HT-29 (cell line): ENCODE results near the gene THAP4. TPM values are rescaled to one million over a fixed set of nuclear protein-coding genes. Genes with fewer than 3 reads are reported as not detected.

Source experiments
- DNase-seq: peaks from one replicate; pipeline ENCODE4 v3.0.0-alpha.2; 2015; ENCODE audit warnings: low spot score
- total RNA-seq: library from RNA; depleted of rRNA; stranded (reverse); fragments of >200 nt; shearing (Covaris generic); gene quantifications from 2 replicates; pipeline ENCODE4 v1.2.3, GENCODE V29; 2014

The THAP4 gene
- total RNA-seq, 1 experiment from 2014 or later = 115 TPM

GRCh38 chr2:241564596-241565410 lies 72.2 kb downstream of the THAP4 start:
- peak; percentile 37 for DNase-seq

DNA sequence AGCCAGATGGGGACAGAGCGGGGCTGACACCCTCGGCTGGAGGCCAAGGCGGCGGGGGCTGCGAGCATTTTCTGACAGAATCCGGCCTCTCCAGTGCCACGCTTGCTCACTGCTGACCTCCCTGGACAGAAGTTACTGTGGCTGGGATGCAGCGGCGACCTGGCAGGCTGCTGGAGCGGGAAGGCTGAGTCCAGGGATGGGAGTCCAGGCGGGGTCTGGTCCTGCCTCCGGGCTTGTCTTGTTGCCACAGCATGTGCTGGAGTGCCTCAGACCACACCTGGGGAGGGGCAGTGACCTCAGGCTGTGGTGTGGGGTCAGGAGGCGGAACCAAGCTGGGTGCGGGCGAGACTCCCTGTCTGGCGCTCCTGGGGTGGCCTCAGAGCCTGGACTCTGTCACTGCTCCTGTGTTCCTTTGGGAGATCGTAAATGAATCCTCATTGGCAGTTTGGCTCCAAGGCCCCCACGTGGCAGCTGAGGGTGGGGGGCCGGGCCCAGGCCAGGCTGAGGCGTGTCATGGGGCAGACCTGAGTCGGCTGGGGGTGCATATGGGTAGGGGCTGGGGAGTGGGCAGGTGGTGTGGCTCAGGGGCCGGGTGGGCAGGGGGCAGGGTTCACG lies 72.9 kb downstream of the THAP4 start:
- DNase-seq = no peak

GRCh38 chr2:241563571-241563980 lies 73.4 kb downstream of the THAP4 start:
- DNase-seq = no peak

DNA sequence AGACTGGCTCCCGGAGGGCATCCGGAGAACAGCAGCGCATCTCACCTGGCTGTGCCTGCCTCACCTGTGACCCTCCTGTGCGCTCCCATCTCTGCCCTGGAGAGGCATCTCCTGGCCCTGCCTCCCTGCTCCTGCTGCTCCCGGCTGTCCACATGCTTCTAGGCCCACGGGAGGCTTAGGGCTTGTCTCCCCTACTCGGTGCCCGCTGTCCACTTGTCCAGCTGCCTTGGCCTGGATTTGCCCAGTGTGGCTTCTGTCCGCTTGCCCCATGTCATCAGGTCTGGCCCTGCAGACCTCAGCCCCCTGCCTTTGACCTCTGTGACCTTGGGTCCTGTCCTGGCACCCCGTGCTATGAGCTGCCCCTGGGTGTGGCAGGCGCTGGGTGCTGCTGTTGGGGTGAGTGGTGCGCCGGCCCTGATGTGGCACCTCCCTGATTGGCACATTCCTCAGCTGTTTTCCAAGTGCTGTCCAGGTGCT lies 73.9 kb downstream of the THAP4 start:
- DNase-seq = no peak

- DNase-seq = no peak
Observed at GRCh38 chr2:241562269-241562891, 74.6 kb downstream of the THAP4 start.

- peak; percentile 69 for DNase-seq
Observed at GRCh38 chr2:241561832-241562231, 75.1 kb downstream of the THAP4 start.

DNA sequence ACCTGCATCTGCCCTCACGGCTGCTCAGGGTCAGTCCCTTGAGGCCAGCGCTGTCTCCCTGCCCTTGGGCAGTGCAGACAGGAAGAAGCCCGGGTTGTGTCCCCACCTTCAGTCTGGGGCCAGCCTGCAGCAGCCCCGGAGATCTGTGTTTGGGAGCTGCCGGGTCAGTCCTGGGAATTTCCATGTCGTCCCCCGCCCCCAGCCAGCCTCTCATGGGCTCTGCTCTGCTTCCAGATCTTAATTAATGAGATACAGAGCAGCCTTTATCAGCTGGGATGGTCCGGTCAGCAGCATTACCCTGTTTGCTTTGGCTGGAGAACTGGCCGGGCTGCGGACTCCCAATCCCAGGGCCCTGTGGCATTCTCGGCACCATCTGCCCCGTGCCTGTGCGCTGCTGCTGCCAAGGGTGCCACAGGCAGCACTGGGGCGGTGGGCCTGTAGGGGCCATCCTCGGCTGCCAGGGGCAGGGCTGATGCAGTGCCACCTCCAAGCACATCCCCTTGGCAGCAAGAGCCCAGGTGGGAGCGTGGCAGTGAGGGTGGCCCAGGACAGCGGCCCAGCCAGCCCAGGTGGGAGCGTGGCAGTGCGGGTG lies 76.0 kb downstream of the THAP4 start:
- DNase-seq = no peak

- DNase-seq = peak; percentile 42
Observed at GRCh38 chr2:241560162-241560882, 76.6 kb downstream of the THAP4 start.

- DNase-seq = peak; percentile 65
Observed at GRCh38 chr2:241559323-241560161, 77.4 kb downstream of the THAP4 start.

- peak; percentile 75 for DNase-seq
Observed at GRCh38 chr2:241558532-241559322, 78.2 kb downstream of the THAP4 start, which contains the start of gene BOK. TSS of gene BOK (plus strand) at chr2:241558745. CDS start at chr2:241559484, 739 bp downstream.

- DNase-seq = no peak
Observed at GRCh38 chr2:241556746-241557145, 80.2 kb downstream of the THAP4 start.

- DNase-seq = no peak
Observed at GRCh38 chr2:241555711-241556110, 81.2 kb downstream of the THAP4 start.

- no peak for DNase-seq
Observed at GRCh38 chr2:241554610-241555322, 82.2 kb downstream of the THAP4 start.

- no peak for DNase-seq
Observed at GRCh38 chr2:241553981-241554380, 83.0 kb downstream of the THAP4 start.

DNA sequence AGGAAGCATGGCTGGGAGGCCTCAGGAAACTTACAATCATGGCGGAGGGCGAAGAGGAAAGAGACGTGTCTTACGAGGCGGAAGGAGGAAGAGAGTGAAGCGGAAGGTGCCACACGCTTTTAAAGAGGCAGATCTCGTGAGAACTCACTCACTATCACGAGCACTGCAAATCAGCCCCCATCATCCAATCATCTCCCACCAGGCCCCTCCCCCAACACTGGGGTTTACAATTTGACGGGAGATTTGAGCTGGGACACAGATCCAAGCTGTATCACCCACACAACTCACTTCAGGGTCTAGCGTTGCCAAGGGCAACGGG lies 83.5 kb downstream of the THAP4 start:
- no peak for DNase-seq

GRCh38 chr2:241551998-241552737 lies 84.8 kb downstream of the THAP4 start:
- DNase-seq = no peak

- DNase-seq = no peak
Observed at GRCh38 chr2:241551599-241551997, 85.4 kb downstream of the THAP4 start.
